ENCODE measurements around the gene ERAS.
"Not testable (repeated sequence)": the region's sequence is repeated elsewhere in the genome, so short reads cannot be mapped to it uniquely, and the experiment has no call there.

Gene ERAS

DNA sequence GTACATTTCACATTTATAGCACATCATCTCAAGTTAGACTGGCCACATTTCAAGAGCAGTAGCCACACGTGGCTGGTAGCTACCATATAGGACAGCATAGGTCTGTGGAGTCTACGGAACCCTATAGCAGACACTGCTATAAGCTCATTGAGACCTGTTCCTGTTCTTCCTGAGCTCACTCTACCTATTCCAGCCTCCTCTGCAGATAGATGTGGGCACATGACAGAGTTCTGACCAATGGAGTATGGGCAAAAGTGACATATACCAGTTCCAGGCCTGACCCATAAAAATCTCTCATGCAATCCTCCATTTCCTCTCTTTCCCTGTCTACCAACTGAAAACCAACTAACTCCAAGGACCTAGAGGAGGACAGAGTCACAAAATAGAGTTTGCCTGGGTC lies 28.0 kb upstream of the ERAS start:
- no peak for DNase-seq

DNA sequence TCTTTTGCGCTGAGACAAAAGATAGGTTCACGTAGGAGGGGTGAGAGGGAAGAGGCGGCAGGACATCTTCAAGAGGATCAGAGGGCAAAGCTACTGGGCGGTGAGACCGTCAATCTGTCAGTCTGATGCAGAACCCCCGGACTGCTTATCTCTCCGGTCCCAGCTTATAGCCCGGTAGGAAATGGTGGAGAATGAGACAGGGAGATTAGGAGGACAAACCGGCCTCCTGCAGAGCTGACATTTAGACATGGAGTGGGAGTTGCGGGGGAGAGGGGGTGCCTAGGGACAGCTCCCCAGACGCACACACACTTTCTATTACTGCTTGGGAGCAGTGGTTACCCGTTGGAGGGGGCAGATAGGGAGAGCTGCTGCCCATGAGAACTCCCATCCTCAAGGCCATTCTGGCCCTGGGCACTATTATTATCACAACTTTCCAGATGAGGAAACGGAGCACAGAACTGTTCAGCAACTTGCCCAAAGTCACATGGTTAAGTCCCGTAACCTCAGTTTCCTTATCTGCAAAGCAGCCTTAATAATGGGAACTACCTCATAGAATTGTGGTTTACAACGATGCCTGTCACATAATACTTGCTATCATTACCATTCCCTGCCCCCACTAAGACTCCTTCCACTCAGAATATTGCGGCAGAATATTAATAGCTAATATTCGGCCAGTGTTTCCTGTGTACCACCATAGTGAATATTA lies 25.6 kb upstream of the ERAS start:
- DNase-seq = no peak

DNA sequence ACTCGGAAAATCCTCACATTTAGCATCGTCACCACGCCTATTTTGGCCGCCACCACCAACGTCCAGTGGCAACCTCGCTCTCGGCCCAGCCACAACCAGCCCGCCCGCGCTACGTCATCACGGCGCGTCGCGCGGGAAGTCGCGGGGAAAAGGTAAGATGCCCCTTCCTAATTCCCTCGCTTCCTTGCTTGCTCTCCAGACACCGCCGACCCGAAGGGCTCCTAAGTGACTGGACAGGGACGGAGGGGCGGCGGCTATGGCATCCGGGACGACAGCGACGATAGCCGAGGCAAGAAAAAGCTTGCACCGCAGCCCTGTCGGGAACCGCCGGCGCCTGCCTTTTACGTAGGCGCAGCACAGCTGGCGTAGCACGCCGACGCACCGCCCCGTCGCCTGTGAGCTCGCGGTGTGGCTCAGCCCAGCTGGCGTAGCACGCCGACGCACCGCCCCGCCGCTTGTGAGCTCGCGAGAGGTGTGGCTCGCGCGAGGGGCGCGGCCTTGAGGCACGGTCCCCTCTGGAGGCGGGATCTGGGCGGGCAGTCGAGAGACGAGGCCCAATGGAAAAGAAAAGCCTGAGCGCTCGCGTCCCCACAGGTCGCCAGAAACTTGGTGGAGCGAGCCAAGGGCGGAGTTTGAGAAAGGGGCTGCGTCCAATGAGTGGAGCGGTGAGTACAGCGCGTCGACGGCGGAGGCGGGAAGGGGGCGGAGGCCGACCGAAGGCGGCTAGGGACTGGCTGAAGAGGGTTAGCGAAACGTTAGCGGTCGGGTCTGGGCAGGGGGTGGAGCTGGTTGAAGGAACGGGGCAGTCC lies 24.8 kb upstream of the ERAS start, which contains the start of gene HDAC6:
TSS of gene HDAC6 (plus strand) at position 788 of the 809 bp plus-strand sequence. CDS start 626 bp downstream, outside the sequence.
- peak; percentile 92 for DNase-seq

DNA sequence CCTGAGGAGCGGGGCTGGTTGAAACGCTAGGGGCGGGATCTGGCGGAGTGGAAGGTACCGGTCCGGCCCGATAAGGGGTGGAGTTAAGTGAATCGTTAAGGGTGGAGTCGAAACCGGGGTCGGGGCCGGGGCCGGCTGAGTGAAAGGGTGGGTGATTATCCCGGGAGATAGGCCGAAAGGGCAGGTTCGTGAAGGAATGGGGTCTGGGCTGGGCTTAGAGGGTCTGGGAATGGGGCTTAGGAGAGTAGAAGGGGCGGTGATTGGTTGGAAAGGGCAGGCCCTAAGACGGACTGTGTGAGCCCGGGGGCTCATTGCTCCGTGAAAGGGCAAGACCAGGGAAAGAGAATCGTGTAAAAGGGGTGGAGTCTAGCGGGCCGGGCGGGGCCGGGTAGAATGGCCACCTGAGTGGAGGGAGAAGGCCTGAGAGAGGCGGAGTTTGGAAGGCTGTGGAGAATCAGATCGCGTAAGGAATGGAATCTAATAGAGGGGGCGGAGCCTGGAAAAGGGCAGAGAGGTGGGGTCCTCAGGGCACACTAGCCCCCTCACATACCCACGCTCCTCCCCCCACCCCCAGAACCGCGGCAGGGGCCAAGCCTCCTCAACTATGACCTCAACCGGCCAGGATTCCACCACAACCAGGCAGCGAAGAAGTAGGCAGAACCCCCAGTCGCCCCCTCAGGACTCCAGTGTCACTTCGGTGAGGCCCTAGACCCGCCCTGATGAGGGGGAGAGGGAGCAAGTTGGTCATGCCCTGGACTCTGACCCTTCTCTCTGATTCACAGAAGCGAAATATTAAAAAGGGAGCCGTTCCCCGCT lies 24.0 kb upstream of the ERAS start:
- DNase-seq = no peak

DNA sequence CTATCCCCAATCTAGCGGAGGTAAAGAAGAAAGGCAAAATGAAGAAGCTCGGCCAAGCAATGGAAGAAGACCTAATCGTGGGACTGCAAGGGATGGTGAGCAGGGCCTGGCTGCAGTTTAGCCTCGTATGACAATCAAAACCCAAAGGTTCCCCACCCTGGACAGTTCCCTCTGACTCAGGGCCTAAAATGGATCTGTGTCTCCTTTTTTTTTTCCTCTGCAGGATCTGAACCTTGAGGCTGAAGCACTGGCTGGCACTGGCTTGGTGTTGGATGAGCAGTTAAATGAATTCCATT lies 23.5 kb upstream of the ERAS start:
- DNase-seq = no peak

DNA sequence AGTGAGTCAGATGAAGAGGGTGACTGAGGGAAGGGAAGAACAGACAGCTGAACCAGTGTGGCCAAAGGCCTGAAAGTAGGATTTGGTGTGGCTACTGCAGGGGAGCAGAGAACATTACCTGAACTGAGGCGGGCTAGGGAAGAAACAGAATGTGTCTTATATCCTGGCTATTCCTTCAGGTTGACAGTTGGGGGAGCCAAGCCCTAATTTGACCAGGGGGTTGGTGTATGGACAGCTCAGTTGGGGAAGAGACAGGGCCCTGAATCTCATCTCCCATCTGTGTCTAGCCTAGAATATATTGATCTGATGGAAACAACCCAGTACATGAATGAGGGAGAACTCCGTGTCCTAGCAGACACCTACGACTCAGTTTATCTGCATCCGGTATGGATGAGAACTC lies 20.2 kb upstream of the ERAS start:
- no peak for DNase-seq

DNA sequence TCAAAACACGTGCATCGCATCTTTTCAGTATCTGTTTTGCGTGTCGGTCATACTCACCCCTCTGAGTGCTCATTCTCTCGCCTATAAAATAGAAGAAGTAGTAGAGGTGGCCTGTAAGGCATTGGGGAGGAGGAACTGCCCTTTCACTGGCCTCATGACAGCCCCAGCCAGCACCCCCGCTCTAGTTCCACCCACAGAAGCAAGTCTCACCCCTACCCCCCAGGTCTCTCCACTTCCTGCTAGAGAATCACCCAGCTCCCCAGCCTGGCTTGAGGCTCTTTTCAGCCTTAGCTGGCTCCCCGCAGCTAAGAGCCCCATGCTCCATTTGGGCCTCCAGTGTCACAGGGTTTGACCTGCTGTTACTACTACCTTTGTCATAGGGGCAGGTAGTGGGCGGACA lies 12.7 kb upstream of the ERAS start:
- no peak for DNase-seq

DNA sequence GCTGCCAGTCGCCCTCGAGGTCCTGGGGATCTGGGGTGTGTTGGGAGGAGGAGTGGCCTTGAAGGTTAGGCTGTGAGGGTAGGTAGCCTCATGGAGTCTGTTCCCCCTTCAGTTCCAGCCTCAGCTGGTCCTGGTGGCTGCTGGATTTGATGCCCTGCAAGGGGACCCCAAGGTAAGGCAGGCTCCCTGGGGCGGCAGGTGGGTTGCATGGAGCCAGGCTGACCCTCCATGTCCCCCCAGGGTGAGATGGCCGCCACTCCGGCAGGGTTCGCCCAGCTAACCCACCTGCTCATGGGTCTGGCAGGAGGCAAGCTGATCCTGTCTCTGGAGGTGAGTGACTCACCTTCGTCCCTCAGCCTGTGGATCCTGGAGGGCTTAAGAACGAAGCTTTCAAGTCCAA lies 11.6 kb upstream of the ERAS start:
- DNase-seq = no peak

DNA sequence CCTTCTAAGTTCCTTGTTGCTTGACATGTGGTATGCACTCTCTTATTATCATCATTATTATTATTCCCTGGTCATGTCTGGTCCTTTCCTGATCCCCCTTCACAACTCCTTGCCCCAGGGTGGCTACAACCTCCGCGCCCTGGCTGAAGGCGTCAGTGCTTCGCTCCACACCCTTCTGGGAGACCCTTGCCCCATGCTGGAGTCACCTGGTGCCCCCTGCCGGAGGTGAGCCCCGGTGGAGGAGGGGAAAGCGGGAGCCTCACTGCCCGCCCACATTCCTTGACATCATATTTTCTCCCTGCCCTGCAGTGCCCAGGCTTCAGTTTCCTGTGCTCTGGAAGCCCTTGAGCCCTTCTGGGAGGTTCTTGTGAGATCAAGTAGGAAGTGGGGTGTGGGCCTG lies 11.0 kb upstream of the ERAS start:
- DNase-seq = no peak

DNA sequence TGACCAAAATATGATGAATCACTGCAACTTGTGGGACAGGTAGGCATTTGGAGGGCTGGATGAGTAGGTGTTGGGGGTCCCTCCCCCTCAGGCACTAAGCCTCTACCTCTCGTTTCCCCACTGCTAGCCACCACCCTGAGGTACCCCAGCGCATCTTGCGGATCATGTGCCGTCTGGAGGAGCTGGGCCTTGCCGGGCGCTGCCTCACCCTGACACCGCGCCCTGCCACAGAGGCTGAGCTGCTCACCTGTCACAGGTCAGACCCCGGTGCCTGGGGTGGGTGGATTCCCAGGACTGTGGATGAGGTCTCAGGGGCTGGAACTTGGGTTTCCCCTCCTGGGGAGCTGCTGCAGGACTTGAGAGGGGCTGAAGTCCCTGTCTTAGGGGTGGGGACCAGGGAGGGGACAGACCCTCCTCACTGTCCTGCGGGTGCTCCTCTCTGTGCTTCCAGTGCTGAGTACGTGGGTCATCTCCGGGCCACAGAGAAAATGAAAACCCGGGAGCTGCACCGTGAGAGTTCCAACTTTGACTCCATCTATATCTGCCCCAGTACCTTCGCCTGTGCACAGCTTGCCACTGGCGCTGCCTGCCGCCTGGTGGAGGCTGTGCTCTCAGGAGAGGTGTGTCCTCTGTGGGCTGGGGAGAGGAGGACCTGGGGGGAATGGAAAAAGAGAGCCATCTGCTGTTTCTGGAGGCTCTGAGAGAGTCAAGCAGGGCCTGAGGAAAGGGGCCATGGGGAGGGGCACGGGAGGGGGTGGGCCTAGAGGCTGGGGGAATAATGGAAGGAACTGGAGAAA lies 10.1 kb upstream of the ERAS start:
- no peak for DNase-seq

DNA sequence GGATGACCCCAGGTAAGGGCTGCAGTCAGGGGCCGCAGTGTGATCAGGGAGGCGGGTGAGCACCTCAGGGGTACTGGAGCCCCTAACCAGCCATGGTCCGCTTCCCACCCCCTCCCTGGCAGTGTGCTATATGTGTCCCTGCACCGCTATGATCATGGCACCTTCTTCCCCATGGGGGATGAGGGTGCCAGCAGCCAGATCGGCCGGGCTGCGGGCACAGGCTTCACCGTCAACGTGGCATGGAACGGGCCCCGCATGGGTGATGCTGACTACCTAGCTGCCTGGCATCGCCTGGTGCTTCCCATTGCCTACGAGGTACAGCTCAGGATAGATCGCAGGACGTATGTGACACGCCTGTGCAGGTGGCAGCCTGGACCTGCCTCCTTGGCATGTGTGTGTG lies 8.2 kb upstream of the ERAS start:
- DNase-seq = no peak

DNA sequence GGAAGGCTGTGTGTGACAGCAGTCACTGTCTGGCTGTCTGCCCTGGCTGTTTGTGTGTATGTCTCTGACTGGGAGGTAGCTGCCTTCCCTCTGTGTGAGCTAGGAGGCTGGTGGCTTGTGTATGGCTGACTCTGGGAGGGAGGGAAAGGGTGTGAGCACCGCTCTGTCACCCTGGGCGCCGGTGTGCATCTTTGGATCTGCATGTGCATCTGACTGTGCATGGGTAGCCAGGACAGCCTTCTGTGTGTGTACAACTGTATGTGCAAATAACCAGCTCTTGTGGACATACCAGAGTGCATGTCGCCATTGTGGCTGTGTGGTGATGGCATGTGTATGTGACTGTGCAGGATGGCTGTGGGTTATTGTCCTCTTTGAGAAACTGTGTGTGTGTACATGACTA lies 7.4 kb upstream of the ERAS start:
- DNase-seq = no peak

DNA sequence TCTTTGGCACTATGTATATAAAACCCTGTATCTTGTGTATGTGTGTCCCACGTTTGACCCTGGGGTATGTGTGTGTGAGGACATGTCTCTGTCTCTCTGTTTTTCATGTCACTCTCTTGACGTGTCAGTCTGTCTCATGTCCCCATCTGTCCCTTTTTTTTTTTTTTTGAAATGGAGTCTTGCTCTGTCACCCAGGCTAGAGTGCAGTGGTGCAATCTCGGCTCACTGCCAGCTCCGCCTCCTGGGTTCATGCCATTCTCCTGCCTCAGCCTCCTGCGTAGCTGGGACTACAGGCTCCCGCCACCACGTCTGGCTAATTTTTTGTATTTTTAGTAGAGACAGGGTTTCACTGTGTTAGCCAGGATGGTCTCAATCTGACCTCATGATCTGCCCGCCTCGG lies 6.9 kb upstream of the ERAS start:
- DNase-seq = not testable (repeated sequence)

DNA sequence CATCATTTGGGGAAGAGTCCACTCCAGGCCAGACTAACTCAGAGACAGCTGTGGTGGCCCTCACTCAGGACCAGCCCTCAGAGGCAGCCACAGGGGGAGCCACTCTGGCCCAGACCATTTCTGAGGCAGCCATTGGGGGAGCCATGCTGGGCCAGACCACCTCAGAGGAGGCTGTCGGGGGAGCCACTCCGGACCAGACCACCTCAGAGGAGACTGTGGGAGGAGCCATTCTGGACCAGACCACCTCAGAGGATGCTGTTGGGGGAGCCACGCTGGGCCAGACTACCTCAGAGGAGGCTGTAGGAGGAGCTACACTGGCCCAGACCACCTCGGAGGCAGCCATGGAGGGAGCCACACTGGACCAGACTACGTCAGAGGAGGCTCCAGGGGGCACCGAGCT lies 3.3 kb upstream of the ERAS start:
- DNase-seq = no peak

DNA sequence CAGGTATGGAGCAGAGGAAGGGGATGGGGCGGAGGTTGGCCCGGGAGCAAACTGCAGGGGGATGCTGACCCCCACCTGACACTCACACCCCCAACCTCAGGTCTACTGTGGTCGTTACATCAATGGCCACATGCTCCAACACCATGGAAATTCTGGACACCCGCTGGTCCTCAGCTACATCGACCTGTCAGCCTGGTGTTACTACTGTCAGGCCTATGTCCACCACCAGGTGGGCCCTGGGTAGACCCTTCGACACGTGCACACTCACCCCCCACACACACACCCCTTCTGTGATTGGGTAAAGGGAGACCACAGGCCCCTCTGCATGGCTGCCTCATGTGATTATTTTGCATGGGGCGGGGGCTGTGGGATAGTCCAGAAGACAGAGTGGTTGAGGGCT lies 2.2 kb upstream of the ERAS start:
- DNase-seq = no peak

DNA sequence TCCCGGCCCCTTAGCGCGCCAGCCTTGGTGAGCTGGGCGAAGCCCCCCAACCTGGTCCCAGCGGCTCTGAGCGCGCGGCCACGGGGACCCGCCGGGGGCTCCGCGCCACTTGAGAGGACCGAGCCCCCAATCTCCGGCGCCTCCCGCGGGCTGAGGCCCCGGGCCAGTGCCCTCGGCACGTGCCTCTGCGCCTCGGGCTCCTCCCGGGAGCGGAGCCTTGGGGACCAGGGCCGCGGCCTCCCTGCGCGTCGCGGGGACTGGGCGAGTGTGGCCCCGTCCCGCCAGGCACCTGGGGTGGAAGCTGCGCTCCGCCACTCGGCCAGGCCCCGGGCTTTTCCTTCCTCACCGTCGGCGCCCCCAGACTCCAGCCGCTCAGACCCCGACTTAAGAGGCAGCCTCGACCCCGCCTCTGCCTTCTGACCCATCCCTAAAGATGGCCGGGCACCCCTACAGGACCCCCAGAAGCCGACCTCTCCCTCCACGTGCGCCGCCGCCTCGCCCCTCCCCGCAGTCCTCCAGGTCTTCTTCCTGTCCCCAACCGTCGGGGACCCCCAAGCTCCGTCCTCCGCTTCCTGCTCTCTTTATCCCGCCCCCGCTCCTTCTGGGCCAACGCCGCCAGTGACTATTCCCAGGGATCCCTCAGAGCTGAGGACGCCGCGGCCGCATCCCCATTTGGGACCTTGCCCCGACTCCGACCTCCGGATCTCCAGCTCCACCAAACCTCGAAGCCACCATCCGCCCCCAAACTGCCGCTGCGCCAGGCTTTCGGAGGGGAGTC lies 752 bp downstream of the ERAS start:
- no peak for DNase-seq

DNA sequence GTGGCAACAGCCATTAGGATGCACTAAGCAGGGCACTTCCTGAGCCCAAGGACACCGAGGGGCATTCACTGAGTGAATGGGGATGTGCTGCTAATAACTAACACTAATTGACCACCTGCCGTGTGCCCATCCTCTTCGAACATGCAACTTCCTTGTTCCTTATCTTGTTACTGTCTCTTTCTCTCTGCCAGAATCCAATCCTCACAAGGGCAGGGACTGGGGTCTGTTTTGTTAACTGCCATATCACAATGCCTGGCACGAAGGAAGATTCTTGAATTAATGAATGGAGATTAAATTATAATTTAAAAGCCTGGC lies 1.3 kb downstream of the ERAS start:
- DNase-seq = no peak

DNA sequence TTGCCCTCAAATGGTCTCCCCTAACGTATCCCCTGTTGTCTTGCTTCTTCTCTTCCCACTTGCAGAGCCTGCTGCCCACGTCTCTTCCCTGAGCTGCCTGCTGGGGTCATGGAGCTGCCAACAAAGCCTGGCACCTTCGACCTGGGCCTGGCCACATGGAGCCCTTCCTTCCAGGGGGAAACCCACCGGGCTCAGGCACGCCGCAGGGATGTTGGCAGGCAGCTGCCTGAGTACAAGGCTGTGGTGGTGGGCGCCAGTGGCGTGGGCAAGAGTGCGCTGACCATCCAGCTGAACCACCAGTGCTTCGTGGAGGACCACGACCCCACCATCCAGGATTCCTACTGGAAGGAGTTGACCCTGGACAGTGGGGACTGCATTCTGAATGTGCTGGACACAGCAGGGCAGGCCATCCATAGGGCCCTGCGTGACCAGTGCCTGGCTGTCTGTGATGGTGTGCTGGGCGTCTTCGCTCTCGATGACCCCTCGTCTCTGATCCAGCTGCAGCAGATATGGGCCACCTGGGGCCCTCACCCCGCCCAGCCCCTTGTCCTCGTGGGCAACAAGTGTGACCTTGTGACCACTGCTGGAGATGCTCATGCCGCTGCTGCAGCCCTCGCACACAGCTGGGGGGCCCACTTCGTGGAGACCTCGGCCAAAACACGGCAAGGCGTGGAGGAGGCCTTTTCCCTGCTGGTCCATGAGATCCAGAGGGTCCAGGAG lies 2.9 kb downstream of the ERAS start:
- no peak for DNase-seq

DNA sequence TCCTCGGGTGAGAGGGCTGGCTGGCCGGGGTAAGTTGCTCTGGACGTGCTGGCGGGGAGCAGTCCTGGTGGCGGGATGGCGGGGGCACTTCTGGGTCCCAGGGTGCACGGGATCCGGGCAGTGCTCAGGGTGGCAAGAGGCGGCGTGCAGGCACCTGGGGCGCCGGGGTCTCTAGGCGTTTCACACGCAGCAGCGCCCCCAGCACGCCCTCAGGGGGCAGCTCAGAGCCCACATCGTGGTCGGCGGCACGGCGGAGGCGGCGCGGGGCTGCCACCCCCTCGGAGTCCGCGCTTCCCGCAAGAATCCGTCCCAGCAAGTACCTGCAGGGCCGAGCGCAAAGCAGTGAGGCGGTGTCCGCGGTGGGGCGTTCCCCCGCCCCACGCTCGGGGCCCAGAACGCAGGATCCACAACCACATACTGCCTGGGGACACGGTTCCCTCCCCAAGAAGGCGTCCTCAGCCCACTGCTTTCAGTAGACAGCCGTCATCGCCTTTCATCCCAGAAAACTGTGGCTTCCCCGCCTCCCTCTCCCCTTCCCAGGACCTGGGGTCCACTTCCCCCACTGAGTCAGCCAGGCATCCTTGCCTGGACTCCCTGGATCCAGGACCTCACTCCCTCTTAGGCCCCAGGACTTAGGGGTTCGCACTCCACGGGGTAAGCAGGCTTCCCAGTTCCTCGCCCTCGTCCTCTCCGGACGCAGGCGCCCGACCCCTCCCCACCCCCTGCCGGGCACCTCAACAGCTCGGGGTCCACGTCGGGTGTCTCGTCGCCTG lies 5.0 kb downstream of the ERAS start:
- no peak for DNase-seq

DNA sequence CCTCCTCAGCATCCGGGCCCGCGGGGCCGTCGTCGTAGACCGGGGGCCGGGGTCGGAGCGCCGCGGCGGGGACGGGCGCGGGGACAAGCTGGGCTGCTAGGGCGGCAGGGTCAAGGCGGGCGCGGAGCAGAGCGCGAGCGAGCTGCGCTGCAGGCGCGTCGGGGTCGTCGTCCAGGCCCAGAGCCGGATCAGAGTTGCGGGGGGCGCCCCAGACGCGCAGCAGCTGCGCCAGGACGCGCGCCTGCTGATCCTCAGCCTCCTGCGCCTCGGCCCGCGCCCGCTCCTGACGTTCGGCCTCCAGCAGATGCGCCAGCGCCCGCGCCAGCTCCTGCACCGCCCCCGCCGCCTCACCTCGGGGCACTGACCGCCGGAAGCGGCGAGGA lies 5.6 kb downstream of the ERAS start:
- DNase-seq = no peak

DNA sequence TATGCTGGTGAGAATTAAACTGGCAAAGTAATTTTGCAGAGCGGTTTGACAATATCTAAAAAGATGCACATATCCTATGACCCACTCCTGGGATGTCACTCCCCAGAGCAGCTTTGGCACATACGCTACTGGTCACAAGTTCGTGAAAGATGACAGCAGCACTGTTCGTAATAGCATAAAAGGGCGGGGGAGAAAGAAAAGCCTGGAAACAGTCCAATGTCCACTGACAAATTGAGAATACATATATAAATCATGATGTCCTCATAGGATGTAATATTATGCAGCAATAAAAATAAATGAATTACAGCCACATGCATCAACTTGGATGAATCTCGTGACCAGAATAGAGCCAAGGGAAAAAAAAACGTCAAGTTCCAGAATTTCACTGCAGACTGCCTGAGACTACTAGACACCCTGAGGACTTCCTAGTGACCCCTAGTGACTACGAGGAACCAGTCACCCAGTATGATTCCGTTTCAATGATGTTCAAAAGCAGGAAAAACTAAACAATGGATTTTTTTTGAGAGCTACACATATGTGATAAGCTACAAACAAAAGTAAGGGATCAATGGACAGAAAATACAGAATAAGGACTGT lies 7.3 kb downstream of the ERAS start:
- no peak for DNase-seq
